ENCODE results near the gene PHF2. TPM values are rescaled to one million over a fixed set of nuclear protein-coding genes. Genes with fewer than 3 reads are reported as not detected.

PHF2 gene
- total RNA-seq, 2 donors from 2014 or later = 14.9 to 19.5 TPM

DNA sequence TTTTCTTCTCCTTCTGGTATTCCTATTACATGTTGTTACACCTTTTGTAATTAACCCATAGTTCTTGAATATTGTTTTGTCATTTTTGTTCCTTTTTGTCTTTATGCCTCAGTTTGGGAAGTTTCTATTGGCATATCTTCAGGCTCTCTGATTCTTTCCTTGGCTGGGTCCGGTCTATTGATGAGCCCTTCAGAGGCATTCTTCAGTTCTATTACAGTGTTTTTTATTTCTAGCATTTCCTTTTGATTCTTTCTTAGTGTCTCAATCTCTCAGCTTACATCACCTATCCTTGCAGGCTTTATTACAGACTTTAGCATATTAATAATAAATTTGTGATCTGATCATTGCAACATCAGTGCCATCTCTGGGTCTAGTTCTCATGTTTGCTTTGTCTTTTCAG is 33.8 kb downstream of the PHF2 start:
- no peak for ATAC-seq
- no peak for DNase-seq (ENCODE audit: low spot score)
- Mint-ChIP-seq H3K4me1 (ENCODE audit: low read depth in 2 of 2) (peaks cover 13 to 18% of the 10 kb centered on the region in 2 donors), H3K36me3 (peaks cover 18% of the 10 kb centered on the region), H3K27ac (no peak overlapping the region), H3K4me3 (no peak overlapping the region), H3K27me3 (no peaks in the 10 kb centered on the region), H3K9me3 (peaks cover 4% of the 10 kb centered on the region)

DNA sequence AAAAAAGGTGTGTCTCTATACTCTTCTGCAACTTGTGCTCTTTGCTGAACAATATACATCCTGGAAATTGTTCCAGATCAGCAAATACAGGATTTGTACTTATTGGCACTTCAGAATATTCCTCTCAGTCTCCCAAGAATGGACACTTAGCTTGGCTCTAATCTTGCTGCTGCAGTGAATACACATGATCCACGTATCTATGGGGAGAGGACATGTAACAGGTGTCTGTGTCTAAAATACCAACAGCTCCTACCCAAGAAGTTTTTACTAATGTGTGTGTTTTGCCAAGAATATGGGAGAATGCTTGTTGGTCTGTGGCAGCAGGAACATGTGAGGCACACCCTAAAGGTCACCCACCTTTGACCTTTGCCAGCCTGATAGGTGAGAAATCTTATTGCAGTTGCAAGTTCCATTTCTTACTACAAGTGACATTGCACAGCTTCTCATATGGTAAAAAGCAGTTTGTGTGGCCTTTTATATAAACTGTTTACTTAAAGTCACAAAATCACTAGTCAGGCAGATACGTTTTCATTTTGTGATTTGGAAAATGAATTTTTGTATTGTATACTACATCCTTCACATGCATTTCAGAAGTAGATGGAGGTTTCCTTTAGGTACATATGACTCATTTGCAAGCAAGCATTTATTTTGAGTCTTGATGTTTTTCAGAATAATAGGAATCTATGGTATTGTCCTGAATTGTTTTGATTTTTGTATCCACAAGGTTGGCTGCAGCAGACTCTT is 35.8 kb downstream of the PHF2 start:
- peaks cover 13 to 14% of the 10 kb centered on the region in 2 donors for H3K4me1 Mint-ChIP-seq (ENCODE audit: low read depth in 2 of 2)
- H3K27ac Mint-ChIP-seq = no peak overlapping the region
- DNase-seq (ENCODE audit: low spot score) (no peak), ATAC-seq (peak in 1 of 2 donors; percentile 54)
- H3K27me3 Mint-ChIP-seq = no peaks in the 10 kb centered on the region
- no peak overlapping the region for H3K4me3 Mint-ChIP-seq
- H3K36me3 Mint-ChIP-seq = peaks cover 18% of the 10 kb centered on the region
- H3K9me3 Mint-ChIP-seq = peaks cover 4% of the 10 kb centered on the region

DNA sequence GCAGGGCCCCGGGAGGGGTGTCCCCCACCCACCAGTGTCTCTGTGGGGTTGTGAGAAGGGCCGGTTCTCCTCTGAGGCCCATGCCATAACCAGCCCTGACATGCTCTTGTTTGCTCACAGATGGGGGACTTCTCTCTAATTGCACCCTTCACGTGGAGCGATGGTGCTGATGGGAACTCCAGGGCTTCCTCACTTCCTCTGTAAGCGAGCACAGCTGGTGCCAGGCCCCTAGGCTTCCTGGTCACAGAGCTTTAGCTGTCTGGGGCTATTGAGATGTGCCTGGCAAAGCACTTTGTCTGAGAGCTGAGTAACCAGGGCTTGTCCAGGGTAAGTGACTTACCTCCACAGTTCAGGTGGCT is 36.4 kb downstream of the PHF2 start:
- H3K9me3 Mint-ChIP-seq = peaks cover 4% of the 10 kb centered on the region
- no peaks in the 10 kb centered on the region for H3K27me3 Mint-ChIP-seq
- DNase-seq (ENCODE audit: low spot score) (no peak), ATAC-seq (peak; percentile 20 to 41)
- peaks cover 13% of the 10 kb centered on the region in 2 donors for H3K4me1 Mint-ChIP-seq (ENCODE audit: low read depth in 2 of 2)
- peaks cover 18% of the 10 kb centered on the region for H3K36me3 Mint-ChIP-seq
- no peak overlapping the region for H3K27ac Mint-ChIP-seq
- no peak overlapping the region for H3K4me3 Mint-ChIP-seq

DNA sequence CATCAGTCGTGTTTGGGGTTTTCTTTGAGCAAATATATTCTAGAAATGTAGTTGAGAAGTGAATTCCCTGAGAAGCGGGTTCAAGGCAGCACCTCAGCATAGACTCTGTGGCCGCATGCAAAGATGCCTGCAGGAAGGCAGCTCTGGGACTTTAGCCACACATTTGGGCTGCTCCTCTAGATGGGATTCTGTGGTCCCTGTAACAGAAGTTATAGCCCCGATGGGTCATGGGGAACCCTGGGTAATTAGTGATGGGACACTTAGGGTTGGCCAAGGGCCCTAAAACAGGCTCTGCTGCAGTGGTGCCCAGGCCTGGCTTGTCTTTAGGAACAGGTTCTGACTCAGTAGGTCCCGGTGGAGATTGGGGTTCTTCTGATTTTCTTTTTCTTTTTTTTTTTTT is 36.8 kb downstream of the PHF2 start:
- Mint-ChIP-seq H3K4me3 (no peak overlapping the region), H3K36me3 (peaks cover 18% of the 10 kb centered on the region), H3K27ac (no peak overlapping the region), H3K27me3 (no peaks in the 10 kb centered on the region), H3K4me1 (ENCODE audit: low read depth in 2 of 2) (peaks cover 11 to 13% of the 10 kb centered on the region in 2 donors), H3K9me3 (peaks cover 4% of the 10 kb centered on the region)
- no peak for ATAC-seq
- DNase-seq (ENCODE audit: low spot score) = no peak

DNA sequence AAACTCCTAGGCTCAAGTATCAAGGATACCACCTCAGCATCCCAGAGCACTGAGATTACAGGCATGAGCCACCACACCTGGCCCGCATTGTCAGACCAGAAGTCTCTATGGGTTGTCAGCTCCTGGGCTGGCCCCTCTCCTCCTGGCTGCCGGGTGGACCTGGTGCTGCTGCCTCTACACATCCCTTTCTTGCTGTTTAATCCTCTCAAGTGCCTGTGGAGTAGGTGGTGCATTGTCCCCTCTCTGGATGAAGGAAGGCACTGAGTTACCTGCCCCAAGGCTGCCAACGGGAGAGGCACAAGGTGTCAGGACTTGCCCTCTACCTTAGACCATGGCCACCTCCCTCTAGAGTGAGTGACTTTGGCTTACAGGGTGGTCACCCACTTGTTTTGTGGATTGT is 37.4 kb downstream of the PHF2 start:
- H3K4me1 Mint-ChIP-seq (ENCODE audit: low read depth in 2 of 2) = peaks cover 14 to 18% of the 10 kb centered on the region in 2 donors
- DNase-seq (ENCODE audit: low spot score) (no peak), ATAC-seq (no peak)
- H3K27ac Mint-ChIP-seq = no peak overlapping the region
- no peaks in the 10 kb centered on the region for H3K27me3 Mint-ChIP-seq
- H3K4me3 Mint-ChIP-seq = no peak overlapping the region
- peaks cover 4% of the 10 kb centered on the region for H3K9me3 Mint-ChIP-seq
- peaks cover 16% of the 10 kb centered on the region for H3K36me3 Mint-ChIP-seq

DNA sequence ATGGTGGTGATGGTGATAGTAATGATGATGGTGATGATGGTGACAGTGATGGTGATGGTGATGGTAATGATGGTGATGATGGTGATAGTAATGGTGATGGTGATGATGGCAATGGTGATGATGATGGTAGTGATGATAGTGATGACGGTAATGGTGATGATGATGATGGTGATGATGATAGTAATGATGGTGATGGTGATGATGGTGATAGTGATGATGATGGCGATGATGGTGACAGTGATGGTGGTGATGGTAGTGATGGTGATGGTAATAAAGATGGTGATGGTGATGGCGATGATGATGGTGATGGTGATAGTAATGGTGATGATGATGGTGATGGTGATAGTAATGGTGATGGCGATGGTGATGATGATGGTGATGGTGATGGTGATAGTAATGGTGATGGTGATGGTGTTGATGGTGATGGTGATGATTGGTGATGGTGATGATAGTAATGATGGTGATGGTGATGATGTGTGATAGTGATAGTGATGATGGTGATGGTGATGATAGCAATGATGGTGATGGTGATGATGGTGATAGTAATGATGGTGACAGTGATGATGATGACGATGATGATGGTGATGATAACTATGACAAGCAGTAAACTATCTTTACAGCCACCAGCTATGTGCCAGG is 38.6 kb downstream of the PHF2 start:
- ATAC-seq (no peak), DNase-seq (ENCODE audit: low spot score) (no peak)
- Mint-ChIP-seq H3K36me3 (peaks cover 6% of the 10 kb centered on the region), H3K9me3 (peaks cover 4% of the 10 kb centered on the region), H3K4me3 (no peak overlapping the region), H3K27me3 (no peaks in the 10 kb centered on the region), H3K27ac (no peak overlapping the region), H3K4me1 (ENCODE audit: low read depth in 2 of 2) (peaks cover 14 to 19% of the 10 kb centered on the region in 2 donors)

DNA sequence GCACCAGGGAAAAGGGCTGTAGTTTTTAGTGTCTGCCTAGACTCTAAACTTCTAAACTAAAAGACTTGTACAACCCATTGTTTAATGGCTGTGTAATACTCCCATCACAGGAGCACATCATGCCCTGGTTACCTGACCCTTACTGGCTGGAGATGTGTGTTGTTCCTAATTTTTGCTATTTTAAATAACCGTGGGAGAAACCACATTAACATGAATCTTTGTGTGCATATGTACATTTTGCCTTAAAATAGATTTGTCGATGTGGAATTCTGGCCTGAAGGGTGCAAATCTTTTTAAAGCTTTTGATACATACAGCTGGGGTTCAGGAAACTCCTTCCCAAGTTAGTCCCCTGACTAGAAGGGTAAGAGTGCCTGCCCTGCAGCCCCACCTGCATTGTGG is 39.7 kb downstream of the PHF2 start:
- no peaks in the 10 kb centered on the region for H3K36me3 Mint-ChIP-seq
- H3K27me3 Mint-ChIP-seq = no peaks in the 10 kb centered on the region
- no peaks in the 10 kb centered on the region for H3K9me3 Mint-ChIP-seq
- H3K27ac Mint-ChIP-seq = no peak overlapping the region
- peaks cover 11 to 19% of the 10 kb centered on the region in 2 donors for H3K4me1 Mint-ChIP-seq (ENCODE audit: low read depth in 2 of 2)
- ATAC-seq (no peak), DNase-seq (ENCODE audit: low spot score) (no peak)
- H3K4me3 Mint-ChIP-seq = no peak overlapping the region

DNA sequence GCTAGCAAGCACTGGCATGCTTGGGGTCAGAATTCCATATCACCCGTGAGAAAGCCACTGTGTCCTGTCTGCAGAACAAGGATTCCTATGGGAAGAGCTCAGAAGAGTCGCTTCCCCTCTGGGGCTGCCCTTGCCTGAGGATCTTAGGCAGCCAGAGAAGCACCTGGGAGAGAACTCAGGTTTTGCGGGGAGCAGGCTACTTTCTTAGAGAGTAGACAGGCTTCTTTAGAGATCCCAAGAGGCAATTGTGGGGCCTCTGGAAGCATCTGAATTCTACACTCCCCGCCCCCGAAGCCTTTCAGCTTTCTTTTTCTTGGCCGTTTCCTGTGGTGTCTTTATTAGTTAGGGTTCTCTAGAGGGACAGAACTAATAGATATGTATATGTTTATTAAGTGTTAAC is 40.9 kb downstream of the PHF2 start:
- Mint-ChIP-seq H3K9me3 (no peaks in the 10 kb centered on the region), H3K4me3 (no peak overlapping the region), H3K4me1 (ENCODE audit: low read depth in 2 of 2) (peaks cover 8 to 14% of the 10 kb centered on the region in 2 donors), H3K36me3 (no peaks in the 10 kb centered on the region), H3K27me3 (no peaks in the 10 kb centered on the region), H3K27ac (no peak overlapping the region)
- no peak for DNase-seq (ENCODE audit: low spot score)
- no peak for ATAC-seq

DNA sequence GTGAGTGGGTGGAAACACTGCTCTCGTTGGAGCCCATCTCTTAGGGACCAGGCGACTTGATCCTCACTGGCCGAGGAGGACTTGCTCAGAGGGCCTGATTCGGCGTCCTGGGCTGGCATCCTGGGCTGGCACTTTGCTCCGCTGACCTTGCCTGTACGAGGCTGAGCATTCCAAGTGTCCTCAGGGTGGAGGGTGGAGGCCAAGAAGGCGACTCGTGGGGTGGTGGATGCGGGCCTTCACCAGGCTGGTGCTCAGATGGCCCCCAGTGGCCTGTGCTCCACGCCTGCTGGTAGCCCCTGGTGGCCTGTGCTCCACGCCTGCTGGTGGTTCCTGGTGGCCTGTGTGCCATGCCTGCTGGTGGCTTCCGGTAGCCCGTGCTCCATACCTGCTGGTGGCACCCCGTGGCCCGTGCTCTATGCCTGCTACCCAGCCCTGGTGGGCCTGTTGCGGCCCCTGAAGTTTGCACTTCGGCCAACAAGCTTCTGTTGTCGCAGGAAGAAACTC is 42.9 kb downstream of the PHF2 start:
- ATAC-seq = no peak
- Mint-ChIP-seq H3K27ac (no peak overlapping the region), H3K4me3 (no peak overlapping the region), H3K27me3 (no peaks in the 10 kb centered on the region), H3K4me1 (ENCODE audit: low read depth in 2 of 2) (peaks cover 13 to 16% of the 10 kb centered on the region in 2 donors), H3K9me3 (no peaks in the 10 kb centered on the region), H3K36me3 (no peaks in the 10 kb centered on the region)
- DNase-seq (ENCODE audit: low spot score) = no peak

DNA sequence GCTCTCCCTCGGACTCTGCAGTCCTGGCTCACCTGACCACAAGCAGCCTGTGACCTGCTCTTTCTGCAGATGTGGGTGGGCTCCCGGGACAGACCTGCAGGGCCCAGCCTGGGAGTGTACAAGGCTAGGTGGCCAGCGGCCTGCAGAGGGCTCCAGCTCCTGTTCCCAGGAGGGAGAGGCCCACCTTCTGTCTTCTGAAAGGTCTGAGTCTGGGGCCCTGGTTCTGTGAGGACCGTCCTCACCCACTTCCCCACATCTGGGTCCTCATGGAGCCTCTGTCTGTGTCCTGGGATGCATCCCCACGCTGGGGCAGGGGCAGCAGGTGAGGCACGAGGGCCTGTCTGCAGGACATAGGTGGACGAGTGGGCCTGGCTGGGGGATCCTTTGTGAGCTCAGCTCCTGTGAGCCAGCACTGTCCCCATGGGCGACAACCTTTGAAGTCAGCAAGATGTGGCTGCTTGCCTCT is 43.7 kb downstream of the PHF2 start:
- H3K36me3 Mint-ChIP-seq = no peaks in the 10 kb centered on the region
- no peak for DNase-seq (ENCODE audit: low spot score)
- no peak overlapping the region for H3K27ac Mint-ChIP-seq
- peaks cover 13 to 16% of the 10 kb centered on the region in 2 donors for H3K4me1 Mint-ChIP-seq (ENCODE audit: low read depth in 2 of 2)
- H3K9me3 Mint-ChIP-seq = no peaks in the 10 kb centered on the region
- ATAC-seq = no peak
- no peak overlapping the region for H3K4me3 Mint-ChIP-seq
- H3K27me3 Mint-ChIP-seq = no peaks in the 10 kb centered on the region

DNA sequence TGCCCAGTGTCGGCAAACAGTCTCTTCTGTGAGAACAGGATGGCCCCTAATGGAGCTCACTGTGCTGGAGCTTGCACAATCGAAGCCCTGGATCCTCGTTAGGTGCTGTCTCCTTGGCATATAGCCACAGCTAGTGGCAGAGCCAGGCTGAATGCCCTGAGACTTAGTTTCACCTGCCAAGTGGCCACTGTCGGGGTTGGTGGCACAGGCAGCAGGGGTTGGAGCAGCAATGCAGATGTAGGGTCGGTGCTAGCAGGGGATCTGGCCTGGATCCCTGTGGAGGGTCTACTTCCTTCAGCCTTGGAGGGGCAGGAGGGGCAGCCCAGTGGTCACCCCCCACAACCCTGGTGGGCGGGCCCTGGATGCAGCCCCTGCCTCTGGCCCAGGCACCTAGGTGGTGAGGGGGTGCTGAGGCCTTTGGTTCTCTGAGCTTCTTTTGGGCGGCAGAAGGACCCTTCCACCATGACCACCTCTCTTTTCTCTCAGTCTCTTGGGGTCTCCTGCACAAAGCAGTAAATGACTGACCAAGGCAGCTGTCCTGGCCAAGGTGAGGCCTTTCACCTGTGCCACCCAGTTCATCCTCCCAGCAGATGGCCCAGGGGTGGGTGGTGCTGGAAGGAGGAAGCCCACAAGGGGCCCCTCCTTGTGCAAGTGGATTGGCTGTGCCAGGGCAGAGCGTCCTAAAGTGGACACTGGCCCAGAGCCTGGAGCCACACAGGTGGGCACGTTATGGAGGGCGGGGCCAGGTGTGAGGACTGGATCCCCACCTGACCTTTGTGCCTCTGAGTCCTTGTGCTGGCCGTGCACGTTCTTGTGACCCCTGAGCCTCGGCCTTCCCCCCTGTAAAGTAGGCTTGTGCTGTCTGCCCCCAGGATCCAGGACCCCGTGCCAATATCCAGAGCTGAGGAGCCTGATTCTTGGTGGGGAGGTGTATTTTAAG is 44.8 kb downstream of the PHF2 start:
- Mint-ChIP-seq H3K4me3 (no peak overlapping the region), H3K27ac (no peak overlapping the region), H3K27me3 (no peaks in the 10 kb centered on the region), H3K4me1 (ENCODE audit: low read depth in 2 of 2) (peaks cover 13 to 16% of the 10 kb centered on the region in 2 donors), H3K9me3 (no peaks in the 10 kb centered on the region), H3K36me3 (no peaks in the 10 kb centered on the region)
- no peak for DNase-seq (ENCODE audit: low spot score)
- no peak for ATAC-seq

DNA sequence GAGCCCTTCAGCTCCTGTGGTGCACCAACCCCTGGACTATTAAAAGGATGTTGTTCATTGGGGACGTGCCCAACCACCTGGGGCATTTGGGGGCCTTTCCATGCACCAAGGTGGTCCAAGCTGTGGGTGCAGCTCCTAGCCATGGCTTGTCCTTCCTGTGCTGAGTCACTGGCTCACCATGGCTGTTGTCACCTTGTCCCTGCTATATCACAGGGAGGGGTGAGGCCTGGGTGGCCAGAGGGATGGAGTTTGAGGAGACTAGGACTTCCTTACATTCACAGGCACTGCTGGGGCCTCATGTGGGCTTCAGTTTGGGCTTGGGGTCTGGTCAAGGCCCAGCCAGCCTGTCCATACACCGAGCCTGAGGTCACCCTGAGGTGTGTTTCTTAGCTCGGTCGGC is 45.5 kb downstream of the PHF2 start:
- ATAC-seq = no peak
- no peaks in the 10 kb centered on the region for H3K9me3 Mint-ChIP-seq
- peaks cover 15 to 21% of the 10 kb centered on the region in 2 donors for H3K4me1 Mint-ChIP-seq (ENCODE audit: low read depth in 2 of 2)
- H3K4me3 Mint-ChIP-seq = no peak overlapping the region
- no peak for DNase-seq (ENCODE audit: low spot score)
- no peak overlapping the region for H3K27ac Mint-ChIP-seq
- H3K36me3 Mint-ChIP-seq = peaks cover 5% of the 10 kb centered on the region
- no peaks in the 10 kb centered on the region for H3K27me3 Mint-ChIP-seq

DNA sequence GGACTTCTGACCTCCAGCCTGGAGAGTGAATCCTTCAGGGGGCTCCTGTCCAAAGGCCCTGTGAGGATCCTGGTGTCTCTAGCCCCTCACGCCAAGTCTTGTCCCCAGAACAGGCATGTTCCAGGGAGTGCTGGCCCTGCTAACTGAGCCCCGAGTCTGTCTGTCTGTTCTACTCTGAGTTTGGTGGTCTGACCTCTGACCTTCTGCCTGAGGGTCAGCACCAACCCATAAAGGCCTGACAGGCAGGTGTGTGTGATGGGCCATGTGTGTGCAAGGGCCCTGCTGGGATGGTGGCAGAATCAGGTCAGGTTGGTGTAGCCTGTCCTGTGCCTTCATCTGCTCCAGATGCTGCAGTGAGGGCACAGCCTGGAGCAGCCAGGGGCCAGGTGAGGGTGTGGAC is 46.3 kb downstream of the PHF2 start:
- peak in 1 of 2 donors; percentile 45 for ATAC-seq
- H3K27ac Mint-ChIP-seq = no peak overlapping the region
- no peaks in the 10 kb centered on the region for H3K9me3 Mint-ChIP-seq
- H3K4me1 Mint-ChIP-seq (ENCODE audit: low read depth in 2 of 2) = peaks cover 15 to 21% of the 10 kb centered on the region in 2 donors
- no peaks in the 10 kb centered on the region for H3K27me3 Mint-ChIP-seq
- no peak overlapping the region for H3K4me3 Mint-ChIP-seq
- DNase-seq (ENCODE audit: low spot score) = no peak
- peaks cover 9% of the 10 kb centered on the region for H3K36me3 Mint-ChIP-seq
